Loucy (cell line): Measurements from ENCODE around the gene NHS.

Source experiments
- H2AFZ ChIP-seq: fragments of 200-600 bp; sonication (generic); 2 replicates; pipeline ENCODE4 v1.6.0; 2016; ENCODE audit warnings: antibody characterized with exemption, mild to moderate bottlenecking, low read length, moderate library complexity
- H3F3A ChIP-seq: fragments of 200-600 bp; 2 replicates; pipeline ENCODE4 v1.6.0; 2016; ENCODE audit warnings: antibody characterized with exemption, low read depth, mild to moderate bottlenecking
- H3K27me3 ChIP-seq: fragments of 200-600 bp; sonication (generic); 2 replicates; pipeline ENCODE4 v1.6.1; 2014; ENCODE audit warnings: low read length, mild to moderate bottlenecking; ENCODE audit not compliant: insufficient read depth, poor library complexity, severe bottlenecking
- H3K36me3 ChIP-seq: fragments of 200-600 bp; sonication (generic); 2 replicates; pipeline ENCODE4 v1.6.1; 2016; ENCODE audit warnings: low read length; ENCODE audit not compliant: insufficient read depth
- H3K4me1 ChIP-seq: fragments of 200-600 bp; sonication (generic); 2 replicates; pipeline ENCODE4 v1.5.1; 2014; ENCODE audit warnings: low read length, mild to moderate bottlenecking; ENCODE audit not compliant: insufficient read depth, poor library complexity, severe bottlenecking
- H3K4me2 ChIP-seq: fragments of 200-600 bp; sonication (generic); 2 replicates; pipeline ENCODE4 v1.6.0; 2014; ENCODE audit warnings: antibody characterized with exemption, low read length, low read depth, mild to moderate bottlenecking; ENCODE audit not compliant: poor library complexity, severe bottlenecking
- H3K4me3 ChIP-seq: fragments of 200-600 bp; sonication (generic); 2 replicates; pipeline ENCODE4 v1.5.1; 2014; ENCODE audit warnings: low read length, mild to moderate bottlenecking, mixed read lengths; ENCODE audit not compliant: poor library complexity, severe bottlenecking
- H3K79me2 ChIP-seq: fragments of 200-600 bp; sonication (generic); 2 replicates; pipeline ENCODE4 v1.6.1; 2014; ENCODE audit warnings: low read length; ENCODE audit not compliant: insufficient read depth
- H3K9ac ChIP-seq: fragments of 200-600 bp; sonication (generic); 2 replicates; pipeline ENCODE4 v1.6.0; 2014; ENCODE audit warnings: mild to moderate bottlenecking, low read depth, low read length, moderate library complexity; ENCODE audit not compliant: poor library complexity, severe bottlenecking
- H3K9me2 ChIP-seq: fragments of 200-600 bp; sonication (generic); replicated peaks from 2 replicates; pipeline ENCODE4 v1.6.1; 2016; ENCODE audit warnings: low read depth, low read length, mixed read lengths
- H3K9me3 ChIP-seq: fragments of 200-600 bp; sonication (generic); 2 replicates; pipeline ENCODE4 v1.6.1; 2014; ENCODE audit warnings: mild to moderate bottlenecking, antibody characterized with exemption, low read length, low read depth; ENCODE audit not compliant: insufficient read depth
- H4K20me1 ChIP-seq: fragments of 200-600 bp; sonication (generic); 2 replicates; pipeline ENCODE4 v1.6.0; 2014; ENCODE audit warnings: antibody characterized with exemption, low read length, mild to moderate bottlenecking; ENCODE audit not compliant: insufficient read depth, poor library complexity, severe bottlenecking
- CTCF ChIP-seq: fragments of 200-600 bp; sonication (generic); conservative IDR thresholded peaks from 2 replicates; pipeline ENCODE4 v1.5.1; 2014; ENCODE audit warnings: mild to moderate bottlenecking, antibody characterized with exemption, low read length
- EZH2phosphoT487 ChIP-seq: fragments of 200-600 bp; IDR thresholded peaks from 2 replicates; pipeline ENCODE4 v1.6.1; 2018; ENCODE audit warnings: antibody characterized with exemption, mild to moderate bottlenecking, moderate library complexity, borderline replicate concordance

The NHS gene

GRCh38 chrX:17750436-17750835, 375.4 kb downstream of the NHS start:
- Histone ChIP-seq H3K9ac (no peak overlapping the region), H2AFZ (no peak overlapping the region), H3K79me2 (no peaks in the 10 kb centered on the region), H3K36me3 (no peaks in the 10 kb centered on the region), H3F3A (no peaks in the 10 kb centered on the region), H3K27me3 (no peaks in the 10 kb centered on the region), H3K4me3 (no peak overlapping the region), H3K9me2 (no peaks in the 10 kb centered on the region), H3K4me2 (no peak overlapping the region), H3K9me3 (no peaks in the 10 kb centered on the region), H4K20me1 (no peaks in the 10 kb centered on the region), H3K4me1 (no peaks in the 10 kb centered on the region)
- no peak for TF ChIP-seq CTCF
- no peak for TF ChIP-seq EZH2phosphoT487

DNA sequence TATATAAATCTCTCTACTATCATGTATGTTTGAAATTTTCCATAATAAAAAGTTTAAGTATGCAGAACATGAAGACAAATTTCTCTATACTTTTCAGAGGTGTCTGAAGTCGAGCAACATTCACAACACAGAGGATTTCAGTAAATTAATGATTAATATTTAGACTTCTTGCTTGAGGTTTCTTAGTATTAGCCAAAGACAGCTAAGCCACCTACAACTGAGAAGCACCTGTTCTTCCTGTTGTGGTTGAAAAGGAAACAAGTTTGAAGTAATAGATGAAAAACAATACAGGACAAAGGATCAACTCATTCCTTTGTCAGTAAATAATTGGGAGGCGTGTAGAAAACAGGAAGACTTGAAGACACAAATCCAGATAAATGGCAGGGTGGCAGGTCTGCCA, 383.4 kb downstream of the NHS start:
- H2AFZ ChIP-seq = no peak overlapping the region
- H3F3A ChIP-seq = no peaks in the 10 kb centered on the region
- no peaks in the 10 kb centered on the region for H4K20me1 ChIP-seq
- no peaks in the 10 kb centered on the region for H3K36me3 ChIP-seq
- no peaks in the 10 kb centered on the region for H3K9me3 ChIP-seq
- H3K79me2 ChIP-seq = no peaks in the 10 kb centered on the region
- H3K4me2 ChIP-seq = no peak overlapping the region
- H3K4me1 ChIP-seq = no peaks in the 10 kb centered on the region
- H3K9ac ChIP-seq = no peak overlapping the region
- TF ChIP-seq EZH2phosphoT487 = no peak
- TF ChIP-seq CTCF = no peak
- no peaks in the 10 kb centered on the region for H3K27me3 ChIP-seq
- no peaks in the 10 kb centered on the region for H3K9me2 ChIP-seq
- no peak overlapping the region for H3K4me3 ChIP-seq

GRCh38 chrX:17759990-17760389, 385.0 kb downstream of the NHS start:
- H3K27me3 ChIP-seq = no peaks in the 10 kb centered on the region
- no peaks in the 10 kb centered on the region for H3K36me3 ChIP-seq
- no peak for TF ChIP-seq EZH2phosphoT487
- H4K20me1 ChIP-seq = no peaks in the 10 kb centered on the region
- no peaks in the 10 kb centered on the region for H3K4me1 ChIP-seq
- H3K9ac ChIP-seq = no peak overlapping the region
- H3K9me3 ChIP-seq = no peaks in the 10 kb centered on the region
- no peaks in the 10 kb centered on the region for H3K79me2 ChIP-seq
- H2AFZ ChIP-seq = no peak overlapping the region
- no peaks in the 10 kb centered on the region for H3K9me2 ChIP-seq
- H3K4me2 ChIP-seq = no peak overlapping the region
- no peak overlapping the region for H3K4me3 ChIP-seq
- H3F3A ChIP-seq = no peaks in the 10 kb centered on the region

DNA sequence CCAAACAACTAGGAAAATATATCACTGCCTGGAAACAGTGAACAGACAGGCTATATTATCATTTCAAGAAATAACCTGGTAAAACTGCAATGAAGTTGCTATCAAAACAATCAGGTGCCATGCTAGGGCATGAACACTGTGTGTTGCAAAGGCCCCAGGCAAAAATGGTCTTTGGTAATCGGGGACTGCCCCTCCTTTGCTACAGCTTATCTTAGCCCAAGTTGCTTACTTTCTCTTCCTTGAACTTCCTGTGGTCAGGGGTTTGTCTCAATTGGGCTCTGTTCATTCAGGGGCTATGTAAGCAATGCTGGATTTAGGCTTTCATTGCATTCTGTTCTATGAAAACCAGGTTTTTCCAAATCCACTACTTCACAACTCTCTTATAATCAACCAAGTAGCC, 392.7 kb downstream of the NHS start:
- H3K4me3 ChIP-seq = no peak overlapping the region
- H3F3A ChIP-seq = no peaks in the 10 kb centered on the region
- no peaks in the 10 kb centered on the region for H3K9me3 ChIP-seq
- H4K20me1 ChIP-seq = no peaks in the 10 kb centered on the region
- no peaks in the 10 kb centered on the region for H3K4me1 ChIP-seq
- H3K36me3 ChIP-seq = no peaks in the 10 kb centered on the region
- H3K79me2 ChIP-seq = no peaks in the 10 kb centered on the region
- H2AFZ ChIP-seq = no peak overlapping the region
- TF ChIP-seq CTCF (no peak), EZH2phosphoT487 (no peak)
- no peaks in the 10 kb centered on the region for H3K9me2 ChIP-seq
- H3K4me2 ChIP-seq = no peak overlapping the region
- H3K27me3 ChIP-seq = no peaks in the 10 kb centered on the region
- no peak overlapping the region for H3K9ac ChIP-seq
